ENCODE data around the gene CEP128. TPM values are rescaled to one million over a fixed set of nuclear protein-coding genes. Genes with fewer than 3 reads are reported as not detected.

The CEP128 gene
- total RNA-seq, 1 donor from 2014 or later, result 9.7 TPM

- peak overlapping the region; percentile 86 for H3K27ac Mint-ChIP-seq (ENCODE audit: unreplicated experiment)
- DNase-seq (ENCODE audit: extremely low spot score, unreplicated experiment), result no peak
- H3K4me1 Mint-ChIP-seq (ENCODE audit: unreplicated experiment), result peaks cover 67% of the 10 kb centered on the region
- H3K36me3 Mint-ChIP-seq (ENCODE audit: unreplicated experiment), result peaks cover 8% of the 10 kb centered on the region
- H3K27me3 Mint-ChIP-seq (ENCODE audit: unreplicated experiment), result no peaks in the 10 kb centered on the region
- no peak overlapping the region for H3K4me3 Mint-ChIP-seq (ENCODE audit: unreplicated experiment)
- no peak for TF ChIP-seq CTCF (IDR thresholded peaks at IDR 0.05)
- H3K9me3 Mint-ChIP-seq (ENCODE audit: unreplicated experiment), result peaks cover 11% of the 10 kb centered on the region
These were observed 336.0 kb downstream of the CEP128 start for GRCh38 chr14:80605536-80605935.

GRCh38 chr14:80602946-80603345 is 338.6 kb downstream of the CEP128 start:
- no peak for TF ChIP-seq CTCF (IDR thresholded peaks at IDR 0.05)
- no peaks in the 10 kb centered on the region for H3K27me3 Mint-ChIP-seq (ENCODE audit: unreplicated experiment)
- peak overlapping the region; percentile 68 for H3K27ac Mint-ChIP-seq (ENCODE audit: unreplicated experiment)
- H3K4me3 Mint-ChIP-seq (ENCODE audit: unreplicated experiment), result no peak overlapping the region
- H3K4me1 Mint-ChIP-seq (ENCODE audit: unreplicated experiment), result peaks cover 58% of the 10 kb centered on the region
- H3K36me3 Mint-ChIP-seq (ENCODE audit: unreplicated experiment), result peaks cover 15% of the 10 kb centered on the region
- H3K9me3 Mint-ChIP-seq (ENCODE audit: unreplicated experiment), result peaks cover 12% of the 10 kb centered on the region
- DNase-seq (ENCODE audit: extremely low spot score, unreplicated experiment), result no peak

- peak overlapping the region; percentile 54 for H3K27ac Mint-ChIP-seq (ENCODE audit: unreplicated experiment)
- H3K4me3 Mint-ChIP-seq (ENCODE audit: unreplicated experiment), result no peak overlapping the region
- H3K4me1 Mint-ChIP-seq (ENCODE audit: unreplicated experiment), result peaks cover 30% of the 10 kb centered on the region
- H3K9me3 Mint-ChIP-seq (ENCODE audit: unreplicated experiment), result peaks cover 21% of the 10 kb centered on the region
- no peaks in the 10 kb centered on the region for H3K27me3 Mint-ChIP-seq (ENCODE audit: unreplicated experiment)
- DNase-seq (ENCODE audit: extremely low spot score, unreplicated experiment), result no peak
- TF ChIP-seq CTCF (IDR thresholded peaks at IDR 0.05), result peak; percentile 61
- H3K36me3 Mint-ChIP-seq (ENCODE audit: unreplicated experiment), result peaks cover 29% of the 10 kb centered on the region
These were observed 354.3 kb downstream of the CEP128 start for GRCh38 chr14:80587096-80587724.

- H3K36me3 Mint-ChIP-seq (ENCODE audit: unreplicated experiment), result peaks cover 21% of the 10 kb centered on the region
- H3K27ac Mint-ChIP-seq (ENCODE audit: unreplicated experiment), result peak overlapping the region; percentile 14
- TF ChIP-seq CTCF (IDR thresholded peaks at IDR 0.05), result no peak
- DNase-seq (ENCODE audit: extremely low spot score, unreplicated experiment), result no peak
- peaks cover 34% of the 10 kb centered on the region for H3K4me1 Mint-ChIP-seq (ENCODE audit: unreplicated experiment)
- H3K4me3 Mint-ChIP-seq (ENCODE audit: unreplicated experiment), result no peak overlapping the region
- peaks cover 17% of the 10 kb centered on the region for H3K9me3 Mint-ChIP-seq (ENCODE audit: unreplicated experiment)
- no peaks in the 10 kb centered on the region for H3K27me3 Mint-ChIP-seq (ENCODE audit: unreplicated experiment)
These were observed 355.4 kb downstream of the CEP128 start for GRCh38 chr14:80586131-80586530.

- no peak for TF ChIP-seq CTCF (IDR thresholded peaks at IDR 0.05)
- Mint-ChIP-seq H3K4me3 (ENCODE audit: unreplicated experiment) (no peak overlapping the region), H3K4me1 (ENCODE audit: unreplicated experiment) (peaks cover 34% of the 10 kb centered on the region), H3K9me3 (ENCODE audit: unreplicated experiment) (peaks cover 11% of the 10 kb centered on the region), H3K27ac (ENCODE audit: unreplicated experiment) (peak overlapping the region; percentile 29), H3K36me3 (ENCODE audit: unreplicated experiment) (peaks cover 15% of the 10 kb centered on the region), H3K27me3 (ENCODE audit: unreplicated experiment) (no peaks in the 10 kb centered on the region)
- no peak for DNase-seq (ENCODE audit: extremely low spot score, unreplicated experiment)
These were observed 356.1 kb downstream of the CEP128 start for GRCh38 chr14:80585506-80585835.
